Measurements from ENCODE around the gene GREB1. TPM values are rescaled to one million over a fixed set of nuclear protein-coding genes. Genes with fewer than 3 reads are reported as not detected.
A peak's percentile ranks its signal among the peaks of the same experiment; 100 is the strongest.

GREB1 gene
- total and polyA plus RNA-seq, 2 of the 13 experiments (the other 11 are each of a cell fraction or from before 2014, with no cell fraction given), result 31.3 to 61.2 TPM

- TF ChIP-seq ZNF660 (CRISPR knock-in tag; IDR thresholded peaks at IDR 0.05; ENCODE audit: borderline replicate concordance, low read depth), result no peak
- no peak for TF ChIP-seq ZNF143 (CRISPR knock-in tag; IDR thresholded peaks at IDR 0.05)
- peak; percentile 93 for TF ChIP-seq GATAD2A (CRISPR knock-in tag; IDR thresholded peaks at IDR 0.05)
- no peak for TF ChIP-seq TBL1XR1 (IDR thresholded peaks at IDR 0.05; ENCODE audit: borderline replicate concordance, low read length, partially characterized antibody)
- TF ChIP-seq MBD4 (IDR thresholded peaks at IDR 0.05; ENCODE audit: borderline replicate concordance, low read length), result 0 out of 2 replicates have a peak, but pooled peaks have one; percentile 19
- no peak for TF ChIP-seq SRSF1 (optimal IDR thresholded peaks at IDR 0.05; ENCODE audit: low read depth, low read length)
- TF ChIP-seq ZNF678 (CRISPR knock-in tag; IDR thresholded peaks at IDR 0.05), result no peak
- peak; percentile 91; the same call in 1 of the 2 replicates for TF ChIP-seq ZSCAN9 (CRISPR knock-in tag; IDR thresholded peaks at IDR 0.05; ENCODE audit: borderline replicate concordance)
- TF ChIP-seq HNRNPL (IDR thresholded peaks at IDR 0.05; ENCODE audit: low read depth, low read length), result peak; percentile 88
- TF ChIP-seq HBP1 (CRISPR knock-in tag; IDR thresholded peaks at IDR 0.05; ENCODE audit: low read depth), result no peak
- no peak for TF ChIP-seq ZBTB46 (CRISPR knock-in tag; IDR thresholded peaks at IDR 0.05; ENCODE audit: borderline replicate concordance)
- peak; percentile 12; the same call in 1 of the 2 replicates for TF ChIP-seq MEIS2 (CRISPR knock-in tag; IDR thresholded peaks at IDR 0.05)
- TF ChIP-seq ZBTB42 (CRISPR knock-in tag; IDR thresholded peaks at IDR 0.05), result peak; percentile 38; the same call in 1 of the 2 replicates
- no peak for TF ChIP-seq ZNF432 (CRISPR knock-in tag; IDR thresholded peaks at IDR 0.05; ENCODE audit: borderline replicate concordance)
- TF ChIP-seq ZNF274 (CRISPR knock-in tag; IDR thresholded peaks at IDR 0.05), result peak; percentile 18
- no peak for TF ChIP-seq HHEX (CRISPR knock-in tag; IDR thresholded peaks at IDR 0.05)
- TF ChIP-seq ZSCAN21 (CRISPR knock-in tag; IDR thresholded peaks at IDR 0.05; ENCODE audit: borderline replicate concordance), result no peak
- TF ChIP-seq SPEN (CRISPR knock-in tag; IDR thresholded peaks at IDR 0.05; ENCODE audit: low read depth), result no peak
- TF ChIP-seq ZNF607 (CRISPR knock-in tag; IDR thresholded peaks at IDR 0.05; ENCODE audit: borderline replicate concordance), result peak; percentile 89
- no peak for TF ChIP-seq POLR2AphosphoS2 (IDR thresholded peaks at IDR 0.05; ENCODE audit: low read depth, low read length)
- no peak for TF ChIP-seq PCBP1 (IDR thresholded peaks at IDR 0.05; ENCODE audit: borderline replicate concordance, low read depth, low read length)
- no peak; the same call in 1 of the 2 replicates for TF ChIP-seq REL (CRISPR knock-in tag; conservative IDR thresholded peaks at IDR 0.05)
- peak; percentile 75 for TF ChIP-seq ZNF296 (CRISPR knock-in tag; conservative IDR thresholded peaks at IDR 0.05)
- peak; percentile 82 for TF ChIP-seq ZNF232 (CRISPR knock-in tag; IDR thresholded peaks at IDR 0.05; ENCODE audit: borderline replicate concordance)
- TF ChIP-seq BRD4 (CRISPR knock-in tag; IDR thresholded peaks at IDR 0.05), result peak; percentile 71
- no peak for TF ChIP-seq ADNP (CRISPR knock-in tag; IDR thresholded peaks at IDR 0.05)
- no peak for TF ChIP-seq ZNF260 (CRISPR knock-in tag; IDR thresholded peaks at IDR 0.05; ENCODE audit: borderline replicate concordance, low read depth)
Observed at GRCh38 chr2:11539317-11540147, 5.7 kb downstream of the GREB1 start (continued).

Measured in HepG2 (cell line).